ENCODE results near the gene MTERF4.

DNA sequence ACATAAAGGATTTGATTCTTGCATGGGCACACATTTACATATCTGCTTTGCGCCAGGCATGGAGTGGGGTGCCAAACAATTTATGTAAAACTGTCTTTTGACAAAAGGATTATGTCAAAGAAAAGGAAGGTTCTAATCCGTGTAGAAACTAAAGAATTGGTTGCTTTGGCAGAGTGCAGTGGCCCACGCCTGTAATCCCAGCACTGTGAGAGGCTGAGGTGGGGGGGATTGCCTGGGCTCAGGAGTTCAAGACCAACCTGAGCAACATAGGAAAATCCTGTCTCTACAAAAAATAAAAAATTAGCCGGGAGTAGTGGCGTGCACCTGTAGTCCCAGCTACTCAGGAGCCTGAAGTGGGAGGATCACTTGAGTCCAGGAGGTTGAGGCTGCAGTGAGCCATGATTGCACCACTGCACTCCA lies 1.1 kb upstream of the MTERF4 start:
- TF ChIP-seq GATA2 (IDR thresholded peaks at IDR 0.05; ENCODE audit: low read depth, low read length): no peak
- no peak for TF ChIP-seq GATA3 (IDR thresholded peaks at IDR 0.05; ENCODE audit: low read depth, low read length)
